Mesenchymal stem cell (in vitro differentiated cells and primary cell): ENCODE measurements around the gene MAMSTR.
"Not testable (repeated sequence)": the region's sequence is repeated elsewhere in the genome, so short reads cannot be mapped to it uniquely, and the experiment has no call there.

Source experiments
- DNase-seq: peaks from one replicate; pipeline ENCODE4 v3.0.0-alpha.2; 2013
- H2AFZ ChIP-seq: one replicate; pipeline ENCODE4 v1.6.1; 2013; ENCODE audit warnings: low read depth, mild to moderate bottlenecking, control low read depth, inconsistent platforms, low read length, moderate library complexity
- H2AK5ac ChIP-seq: 2 replicates; pipeline ENCODE4 v1.6.1; 2013; ENCODE audit warnings: low read length, moderate library complexity, mild to moderate bottlenecking, inconsistent platforms; ENCODE audit not compliant: severe bottlenecking
- H2BK120ac ChIP-seq: one replicate; pipeline ENCODE4 v1.6.1; 2013; ENCODE audit warnings: low read depth, mild to moderate bottlenecking, inconsistent platforms, low read length, moderate library complexity
- H2BK12ac ChIP-seq, 2 experiments: one replicate each; pipeline ENCODE4 v1.6.1; 2013; ENCODE audit warnings: inconsistent platforms in 2 of 2, low read length in 2 of 2, mild to moderate bottlenecking in 2 of 2, moderate library complexity in 2 of 2, control low read depth in 1 of 2
- H2BK15ac ChIP-seq: one replicate; pipeline ENCODE4 v1.6.1; 2013; ENCODE audit warnings: mild to moderate bottlenecking, low read depth, inconsistent platforms; ENCODE audit not compliant: poor library complexity, severe bottlenecking
- H2BK5ac ChIP-seq: 2 replicates; pipeline ENCODE4 v1.6.1; 2013; ENCODE audit warnings: low read depth, mild to moderate bottlenecking, low read length, control low read depth, inconsistent platforms; ENCODE audit not compliant: poor library complexity, severe bottlenecking
- H3K14ac ChIP-seq, 2 experiments: one replicate each; pipeline ENCODE4 v1.6.1; 2013; ENCODE audit warnings: inconsistent platforms in 2 of 2, low read length in 2 of 2, control low read depth in 1 of 2, mild to moderate bottlenecking in 1 of 2, moderate library complexity in 1 of 2
- H3K18ac ChIP-seq, 2 experiments: one replicate each; pipeline ENCODE4 v1.6.1; 2013; ENCODE audit warnings: inconsistent platforms in 2 of 2, low read length in 2 of 2, control low read depth in 1 of 2, low read depth in 1 of 2, mild to moderate bottlenecking in 1 of 2
- H3K23ac ChIP-seq, 2 experiments: one replicate each; pipeline ENCODE4 v1.6.1; 2013; ENCODE audit warnings: inconsistent platforms in 2 of 2, low read length in 2 of 2, mild to moderate bottlenecking in 2 of 2, moderate library complexity in 2 of 2, control low read depth in 1 of 2
- H3K27ac ChIP-seq: 2 replicates; pipeline ENCODE4 v1.5.1; 2013; ENCODE audit warnings: mild to moderate bottlenecking, moderate library complexity, low read length, control low read depth, inconsistent platforms; ENCODE audit not compliant: poor library complexity, severe bottlenecking
- H3K27me3 ChIP-seq, 2 experiments: 2 replicates each; pipeline versions ENCODE4 v1.6.1 to v1.7.0; 2013; ENCODE audit warnings: low read length in 2 of 2, mild to moderate bottlenecking in 2 of 2, moderate library complexity in 2 of 2, control low read depth in 1 of 2, inconsistent platforms in 1 of 2; ENCODE audit not compliant: control insufficient read depth in 1 of 2, insufficient read depth in 1 of 2
- H3K36me3 ChIP-seq, 2 experiments: 2 replicates each; pipeline versions ENCODE4 v1.6.1 to v1.7.0; 2013; ENCODE audit warnings: low read length in 2 of 2, control low read depth in 1 of 2, inconsistent platforms in 1 of 2, low read depth in 1 of 2, mild to moderate bottlenecking in 1 of 2; ENCODE audit not compliant: insufficient read depth in 2 of 2, control insufficient read depth in 1 of 2
- H3K4ac ChIP-seq, 2 experiments: one replicate each; pipeline ENCODE4 v1.6.1; 2013; ENCODE audit warnings: inconsistent platforms in 2 of 2, low read length in 2 of 2, mild to moderate bottlenecking in 2 of 2, moderate library complexity in 2 of 2, control low read depth in 1 of 2, low read depth in 1 of 2
- H3K4me1 ChIP-seq: 2 replicates; pipeline ENCODE4 v1.6.1; 2013; ENCODE audit warnings: low read depth, low read length, control low read depth; ENCODE audit not compliant: control insufficient read depth, insufficient read depth
- H3K4me2 ChIP-seq: 2 replicates; pipeline ENCODE4 v1.6.1; 2013; ENCODE audit warnings: low read length, mild to moderate bottlenecking, inconsistent platforms; ENCODE audit not compliant: poor library complexity, severe bottlenecking
- H3K4me3 ChIP-seq, 2 experiments: 2 replicates each; pipeline versions ENCODE4 v1.5.1 to v1.7.0; 2013; ENCODE audit warnings: low read length in 2 of 2, mild to moderate bottlenecking in 2 of 2, control low read depth in 1 of 2, low read depth in 1 of 2; ENCODE audit not compliant: insufficient read depth in 1 of 2
- H3K79me1 ChIP-seq: replicated peaks from 2 replicates; pipeline ENCODE4 v1.6.1; 2013; ENCODE audit warnings: mild to moderate bottlenecking, control low read depth, low read length, inconsistent platforms; ENCODE audit not compliant: poor library complexity, severe bottlenecking
- H3K9ac ChIP-seq: 2 replicates; pipeline ENCODE4 v1.7.0; 2013; ENCODE audit warnings: mild to moderate bottlenecking, low read length, moderate library complexity
- H3K9me3 ChIP-seq: 2 replicates; pipeline ENCODE4 v1.7.0; 2013; ENCODE audit warnings: mild to moderate bottlenecking, low read length; ENCODE audit not compliant: control insufficient read depth
- H4K8ac ChIP-seq: one replicate; pipeline ENCODE4 v1.6.1; 2013; ENCODE audit warnings: inconsistent platforms, mild to moderate bottlenecking, low read length, moderate library complexity
- H4K91ac ChIP-seq: one replicate; pipeline ENCODE4 v1.6.1; 2013; ENCODE audit warnings: mild to moderate bottlenecking, low read length, inconsistent platforms
- WGBS: methylation state at CpG from one replicate; pipeline ENCODE4 v1.1.7; 2013; ENCODE audit warnings: mixed read lengths; 5-methylcytosine and 5-hydroxymethylcytosine counted together

Gene MAMSTR

GRCh38 chr19:48693629-48694028, 25.9 kb downstream of the MAMSTR start:
- H3K23ac ChIP-seq, H3K79me1 ChIP-seq, H2BK120ac ChIP-seq, H3K27ac ChIP-seq, H3K36me3 ChIP-seq, H3K9me3 ChIP-seq, H2BK5ac ChIP-seq, H4K8ac ChIP-seq, H3K14ac ChIP-seq, H2AFZ ChIP-seq, H2BK15ac ChIP-seq, H4K91ac ChIP-seq, H3K4me2 ChIP-seq, H3K18ac ChIP-seq, H2AK5ac ChIP-seq, DNase-seq, H3K9ac ChIP-seq, H3K4ac ChIP-seq, H3K4me3 ChIP-seq, H2BK12ac ChIP-seq: not testable (repeated sequence)
- Histone ChIP-seq H3K4me1 (peaks cover 18% of the 10 kb centered on the region), H3K27me3 (peaks cover 8 to 21% of the 10 kb centered on the region in 2 experiments)
- WGBS, result 89% methylated on average over 9 of the region's 9 CpGs

DNA sequence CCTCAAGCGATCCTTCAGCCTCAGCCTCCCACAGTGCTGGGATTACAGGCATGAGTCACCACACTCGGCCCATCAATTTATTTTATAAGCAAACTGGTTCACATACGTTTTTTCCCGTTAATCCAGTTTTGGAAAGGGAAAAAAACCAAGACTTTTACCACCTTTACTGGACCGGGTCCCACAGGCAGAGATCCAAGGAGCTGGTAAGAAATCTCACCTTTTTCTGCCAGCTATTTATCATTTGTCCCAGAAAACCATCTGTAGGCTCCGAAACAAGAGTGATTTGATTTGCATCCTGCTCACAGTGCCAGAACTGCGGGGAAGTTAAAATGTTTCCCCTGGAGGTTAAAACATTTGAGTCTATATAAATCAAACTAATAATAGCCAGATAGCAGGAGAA, 30.1 kb downstream of the MAMSTR start:
- Histone ChIP-seq H3K4me1 (peaks cover 3% of the 10 kb centered on the region), H3K27me3 (peaks cover 0 to 7% of the 10 kb centered on the region in 2 experiments), H2BK5ac (no peak overlapping the region), H2BK120ac (no peak overlapping the region), H3K23ac (no peak overlapping the region), H3K79me1 (no peaks in the 10 kb centered on the region), H3K9ac (no peak overlapping the region), H3K18ac (no peak overlapping the region), H4K91ac (no peak overlapping the region), H3K4me2 (no peak overlapping the region), H3K4ac (no peak overlapping the region), H2BK12ac (no peak overlapping the region), H2AFZ (no peak overlapping the region), H3K36me3 (no peaks in the 10 kb centered on the region), H3K4me3 (no peak overlapping the region), H2AK5ac (no peak overlapping the region), H3K14ac (no peak overlapping the region), H3K9me3 (no peaks in the 10 kb centered on the region), H4K8ac (no peak overlapping the region), H3K27ac (no peak overlapping the region), H2BK15ac (no peak overlapping the region)
- 80% methylated on average over 5 of the region's 7 CpGs for WGBS
- DNase-seq, result no peak

DNA sequence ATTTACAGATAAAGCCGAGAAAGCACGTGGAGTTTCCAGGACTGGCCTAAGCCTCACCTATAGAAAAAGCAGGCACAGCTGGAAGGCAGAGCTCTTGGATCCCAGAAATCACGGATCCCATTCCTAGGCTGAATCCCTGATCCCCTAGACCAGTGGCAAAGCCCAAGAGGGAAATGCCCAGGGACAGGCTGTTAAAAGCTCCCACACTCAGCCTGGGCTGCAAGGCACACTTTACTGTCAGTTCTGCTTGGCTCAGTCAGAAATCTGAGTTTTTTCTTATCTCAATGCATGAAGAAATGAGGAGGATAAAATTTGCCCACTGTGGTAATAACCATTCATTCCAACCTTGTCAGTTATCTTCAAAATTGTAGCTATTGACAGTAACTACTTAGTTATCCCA, 31.7 kb downstream of the MAMSTR start:
- H3K4me2 ChIP-seq, result no peak overlapping the region
- no peak overlapping the region for H3K9ac ChIP-seq
- H4K8ac ChIP-seq, result no peak overlapping the region
- H2BK5ac ChIP-seq, result no peak overlapping the region
- no peak for DNase-seq
- no peak overlapping the region for H3K23ac ChIP-seq
- H3K27ac ChIP-seq, result no peak overlapping the region
- no peak overlapping the region for H3K4me3 ChIP-seq
- no peaks in the 10 kb centered on the region for H3K9me3 ChIP-seq
- H3K79me1 ChIP-seq, result no peaks in the 10 kb centered on the region
- H3K4ac ChIP-seq, result no peak overlapping the region
- peaks cover 3% of the 10 kb centered on the region for H3K4me1 ChIP-seq
- H2BK15ac ChIP-seq, result no peak overlapping the region
- no peak overlapping the region for H2AFZ ChIP-seq
- no peaks in the 10 kb centered on the region for H3K36me3 ChIP-seq
- WGBS, result 88% methylated on average over 3 of the region's 3 CpGs
- H3K18ac ChIP-seq, result no peak overlapping the region
- no peak overlapping the region for H2BK120ac ChIP-seq
- H3K27me3 ChIP-seq, result peaks cover 5 to 7% of the 10 kb centered on the region in 2 experiments
- no peak overlapping the region for H3K14ac ChIP-seq
- H2BK12ac ChIP-seq, result no peak overlapping the region
- no peak overlapping the region for H2AK5ac ChIP-seq
- H4K91ac ChIP-seq, result no peak overlapping the region

GRCh38 chr19:48686637-48687036, 32.9 kb downstream of the MAMSTR start:
- not testable (repeated sequence) for H3K9ac ChIP-seq, H3K4ac ChIP-seq, H3K9me3 ChIP-seq, DNase-seq, H3K18ac ChIP-seq, H3K4me2 ChIP-seq, H2BK15ac ChIP-seq, H3K4me1 ChIP-seq, H4K8ac ChIP-seq, H2AK5ac ChIP-seq, H3K23ac ChIP-seq, H3K79me1 ChIP-seq, H3K27ac ChIP-seq, H2BK5ac ChIP-seq, H2AFZ ChIP-seq, H4K91ac ChIP-seq, H3K14ac ChIP-seq, H3K27me3 ChIP-seq, H3K4me3 ChIP-seq, H2BK12ac ChIP-seq, H3K36me3 ChIP-seq, H2BK120ac ChIP-seq
- 95% methylated on average over 6 of the region's 7 CpGs for WGBS
